HepG2 (cell line): ENCODE results near the gene BIRC7. TPM values are rescaled to one million over a fixed set of nuclear protein-coding genes. Genes with fewer than 3 reads are reported as not detected.

Experiments used
- ATAC-seq: fragments of 200-7000 bp; cut with Tn5 transposase; 3 replicates; pipeline ENCODE4 v1.9.1; 2020; ENCODE audit warnings: mild to moderate bottlenecking, moderate library complexity
- BruUV-seq: library from RNA; stranded (reverse); fragments of 400-500 nt; replicated peaks from 2 replicates; lab custom pipeline; 2021; lab: Mats Ljungman, UMichigan
- CTCF ChIA-PET: fragments of 300-600 bp; formaldehyde crosslinking; extraction: SDS; loops from one replicate; lab custom pipeline; 2021; ENCODE audit warnings: low total read pairs, inconsistent platforms, low intra/inter-chr PET ratio; lab: Yijun Ruan, JAX
- POLR2A ChIA-PET: fragments of 350-600 bp; sonication (Branson Sonifier 250); formaldehyde crosslinking; loops from one replicate; lab custom pipeline; 2020; ENCODE audit warnings: antibody characterized with exemption, inconsistent platforms; lab: Yijun Ruan, JAX
- DNase-seq: peaks from one replicate; pipeline ENCODE4 v3.0.0-alpha.2; 2015; ENCODE audit warnings: low spot score
- FAIRE-seq: peaks from 3 replicates; lab custom pipeline; 2011; peaks lifted over from hg19 to GRCh38; lab: Jason Lieb, UNC
- H2AFZ ChIP-seq: one replicate; pipeline ENCODE4 v1.6.1; 2011; ENCODE audit warnings: low read length, inconsistent platforms
- H3K27ac ChIP-seq: fragments of 300-600 bp; 3 replicates; pipeline ENCODE4 v1.8.0; 2011; ENCODE audit warnings: mixed run types, mild to moderate bottlenecking, mixed read lengths, low read length, inconsistent platforms; ENCODE audit not compliant: insufficient read depth; ENCODE audit errors: extremely low read length
- H3K27me3 ChIP-seq, 2 experiments: fragments of 200-600 bp in 1 of 2; 2 replicates in 1 of 2; 3 replicates in 1 of 2; pipeline versions ENCODE4 v1.6.0 to v1.8.0; 2011; ENCODE audit warnings: low read length in 2 of 2, mild to moderate bottlenecking in 2 of 2, moderate library complexity in 2 of 2, inconsistent platforms in 1 of 2; ENCODE audit not compliant: insufficient read depth in 2 of 2, control insufficient read depth in 1 of 2
- H3K36me3 ChIP-seq, 2 experiments: fragments of 200-600 bp in 1 of 2; replicated peaks in 1 of 2; 2 replicates in 1 of 2; 3 replicates in 1 of 2; pipeline versions ENCODE4 v1.5.1 to v1.8.0; 2011; ENCODE audit warnings: low read length in 2 of 2, inconsistent platforms in 1 of 2; ENCODE audit not compliant: insufficient read depth in 2 of 2, control insufficient read depth in 1 of 2
- H3K4me1 ChIP-seq: 2 replicates; pipeline ENCODE4 v1.5.1; 2012; ENCODE audit warnings: low read length, inconsistent platforms; ENCODE audit not compliant: insufficient read depth
- H3K4me2 ChIP-seq: 2 replicates; pipeline ENCODE4 v1.6.0; 2011; ENCODE audit warnings: low read depth, low read length, inconsistent platforms
- H3K4me3 ChIP-seq, 3 experiments: fragments of 200-600 bp in 1 of 3; sonication (generic), shearing (Covaris generic) in 1 of 3; replicated peaks in 1 of 3; 2 replicates each; pipeline ENCODE4 v1.5.1; 2011 to 2016; ENCODE audit warnings: low read length in 3 of 3, inconsistent platforms in 2 of 3, low read depth in 2 of 3, mild to moderate bottlenecking in 2 of 3, control low read depth in 1 of 3, mixed read lengths in 1 of 3; ENCODE audit not compliant: insufficient read depth in 1 of 3
- H3K79me2 ChIP-seq: one replicate; pipeline ENCODE4 v1.6.1; 2011; ENCODE audit warnings: low read length, inconsistent platforms; ENCODE audit not compliant: insufficient read depth
- H3K9ac ChIP-seq: 2 replicates; pipeline ENCODE4 v1.6.0; 2011; ENCODE audit warnings: mild to moderate bottlenecking, low read depth, low read length, inconsistent platforms; ENCODE audit not compliant: insufficient read depth
- H3K9me3 ChIP-seq: 2 replicates; pipeline ENCODE4 v1.5.1; 2012; ENCODE audit warnings: mild to moderate bottlenecking, low read length
- H4K20me1 ChIP-seq: 2 replicates; pipeline ENCODE4 v1.6.0; 2011; ENCODE audit warnings: inconsistent platforms, mild to moderate bottlenecking, low read length, moderate library complexity; ENCODE audit not compliant: insufficient read depth
- MYNN ChIP-seq: sonication (generic); formaldehyde crosslinking; IDR thresholded peaks from 2 replicates; pipeline ENCODE4 v1.4.0; 2020; ENCODE audit warnings: mild to moderate bottlenecking, low read depth, missing genetic modification reagents
- NPAS2 ChIP-seq: sonication (generic); formaldehyde crosslinking; IDR thresholded peaks from 2 replicates; pipeline ENCODE4 v1.8.0; 2022; ENCODE audit warnings: mild to moderate bottlenecking, missing genetic modification reagents, borderline replicate concordance
- PLRG1 ChIP-seq: fragments of 450-650 bp; conservative IDR thresholded peaks from 2 replicates; pipeline ENCODE4 v1.6.1; 2016
- RBM22 ChIP-seq: fragments of 200-400 bp; formaldehyde crosslinking; optimal IDR thresholded peaks from 2 replicates; pipeline ENCODE3; 2017; ENCODE audit warnings: mild to moderate bottlenecking, low read length, moderate library complexity
- WGBS: methylation state at CpG from one replicate; pipeline ENCODE4 v1.1.6; 2017; ENCODE audit warnings: low lambda C conversion rate; 5-methylcytosine and 5-hydroxymethylcytosine counted together
- in situ Hi-C: cut with HindIII; loops from 2 replicates; pipeline ENCODE4 v1.10.0; 2017; ENCODE audit warnings: low pct_unique_long_range_greater_than_20kb; ENCODE audit not compliant: extremely low pct_ligation_motif_present
- intact Hi-C: fragments of 100-400 bp; cut with micrococcal nuclease; formaldehyde crosslinking; loops from one replicate; pipeline ENCODE4 v1.10.0; 2022; ENCODE audit not compliant: unreplicated experiment
- polyA plus RNA-seq, 8 experiments: library from polyadenylated mRNA; depleted of rRNA in 3 of 8; stranded (reverse) in 7 of 8; unstranded in 1 of 8; fragments of >200 nt; fragmentation: Illumina TruSeq in 4 of 8; extraction: Trizol in 4 of 8; gene quantifications; 2 replicates each; pipeline versions ENCODE4 v1.2.1 to v1.2.3, GENCODE V29; 2011 to 2016; ENCODE audit warnings: low read depth in 4 of 8, missing spikeins in 1 of 8, mixed read lengths in 1 of 8; ENCODE audit not compliant: insufficient read depth in 1 of 8
- total RNA-seq, 5 experiments: library from RNA; depleted of rRNA; stranded (reverse); fragments of >200 nt; fragmentation: Illumina TruSeq; extraction: Trizol; gene quantifications; 2 replicates each; pipeline ENCODE4 v1.2.3, GENCODE V29; 2016; ENCODE audit warnings: low read depth in 1 of 5
- TF ChIP-seq, protein P1 (sequence below): IDR thresholded peaks from 2 replicates; pipeline ENCODE4 v1.4.0; 2020; ENCODE audit warnings: mild to moderate bottlenecking, missing genetic modification reagents

BIRC7 gene
- total and polyA plus RNA-seq, 2 of the 13 experiments (the other 11 are each of a cell fraction or from before 2014, with no cell fraction given): 0.27 to 5.1 TPM

GRCh38 chr20:63205896-63206295 is 29.8 kb upstream of the BIRC7 start:
- H3K9me3 ChIP-seq: no peaks in the 10 kb centered on the region
- DNase-seq (no peak), ATAC-seq (no peak), FAIRE-seq (no peak)
- H3K4me1 ChIP-seq: peaks cover 16% of the 10 kb centered on the region
- H3K9ac ChIP-seq: no peak overlapping the region
- in situ Hi-C loops (no loop called here), intact Hi-C loops (no loop called here)
- no peak overlapping the region for H2AFZ ChIP-seq
- H3K27me3 ChIP-seq: no peaks in the 10 kb centered on the region
- ChIA-PET CTCF (no interaction called here), POLR2A (interaction anchor here (1.5 kb wide), 1 partner anchor 9 kb away, joined by 5 read pairs; no protein-coding TSS in a partner anchor)
- BruUV-seq: no TSS peak
- no peak overlapping the region for H3K4me2 ChIP-seq
- peaks cover 76% of the 10 kb centered on the region for H4K20me1 ChIP-seq
- no peak overlapping the region for H3K4me3 ChIP-seq
- TF ChIP-seq MYNN (CRISPR knock-in tag) (no peak), PLRG1 (no peak), NPAS2 (no peak), RBM22 (peak; percentile 70)
- TF ChIP-seq, protein P1, sequence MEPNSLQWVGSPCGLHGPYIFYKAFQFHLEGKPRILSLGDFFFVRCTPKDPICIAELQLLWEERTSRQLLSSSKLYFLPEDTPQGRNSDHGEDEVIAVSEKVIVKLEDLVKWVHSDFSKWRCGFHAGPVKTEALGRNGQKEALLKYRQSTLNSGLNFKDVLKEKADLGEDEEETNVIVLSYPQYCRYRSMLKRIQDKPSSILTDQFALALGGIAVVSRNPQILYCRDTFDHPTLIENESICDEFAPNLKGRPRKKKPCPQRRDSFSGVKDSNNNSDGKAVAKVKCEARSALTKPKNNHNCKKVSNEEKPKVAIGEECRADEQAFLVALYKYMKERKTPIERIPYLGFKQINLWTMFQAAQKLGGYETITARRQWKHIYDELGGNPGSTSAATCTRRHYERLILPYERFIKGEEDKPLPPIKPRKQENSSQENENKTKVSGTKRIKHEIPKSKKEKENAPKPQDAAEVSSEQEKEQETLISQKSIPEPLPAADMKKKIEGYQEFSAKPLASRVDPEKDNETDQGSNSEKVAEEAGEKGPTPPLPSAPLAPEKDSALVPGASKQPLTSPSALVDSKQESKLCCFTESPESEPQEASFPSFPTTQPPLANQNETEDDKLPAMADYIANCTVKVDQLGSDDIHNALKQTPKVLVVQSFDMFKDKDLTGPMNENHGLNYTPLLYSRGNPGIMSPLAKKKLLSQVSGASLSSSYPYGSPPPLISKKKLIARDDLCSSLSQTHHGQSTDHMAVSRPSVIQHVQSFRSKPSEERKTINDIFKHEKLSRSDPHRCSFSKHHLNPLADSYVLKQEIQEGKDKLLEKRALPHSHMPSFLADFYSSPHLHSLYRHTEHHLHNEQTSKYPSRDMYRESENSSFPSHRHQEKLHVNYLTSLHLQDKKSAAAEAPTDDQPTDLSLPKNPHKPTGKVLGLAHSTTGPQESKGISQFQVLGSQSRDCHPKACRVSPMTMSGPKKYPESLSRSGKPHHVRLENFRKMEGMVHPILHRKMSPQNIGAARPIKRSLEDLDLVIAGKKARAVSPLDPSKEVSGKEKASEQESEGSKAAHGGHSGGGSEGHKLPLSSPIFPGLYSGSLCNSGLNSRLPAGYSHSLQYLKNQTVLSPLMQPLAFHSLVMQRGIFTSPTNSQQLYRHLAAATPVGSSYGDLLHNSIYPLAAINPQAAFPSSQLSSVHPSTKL (CRISPR knock-in tag): no peak
- TF ChIP-seq, all 625 proteins: peak for 1
- Histone ChIP-seq H3K79me2 (peaks cover 71% of the 10 kb centered on the region), H3K27ac (no peak overlapping the region), H3K36me3 (peaks cover 75 to 91% of the 10 kb centered on the region in 2 experiments)
- 88% methylated on average over 10 of the region's 10 CpGs for WGBS
